Psoas muscle (tissue), 8 donors: ENCODE results near the gene YPEL5. TPM values are rescaled to one million over a fixed set of nuclear protein-coding genes. Genes with fewer than 3 reads are reported as not detected.

ENCODE experiments used
- ATAC-seq, 4 donors: fragments of 200-7000 bp; cut with Tn5 transposase; one replicate each; pipeline ENCODE4 v1.9.1; 2020; ENCODE audit warnings: moderate library complexity in 3 of 4, mild to moderate bottlenecking in 2 of 4
- DNase-seq, 2 donors: peaks; one replicate each; pipeline ENCODE4 v3.0.0-alpha.2; 2020
- H3K27ac ChIP-seq: fragments of 200-600 bp; one replicate; pipeline ENCODE4 v1.8.0; 2022
- H3K27me3 ChIP-seq, 3 donors: fragments of 200-600 bp in 1 of 3; one replicate each; pipeline versions ENCODE4 v1.6.1 to v1.8.0; 2013 to 2022; ENCODE audit warnings: low read length in 2 of 3, mild to moderate bottlenecking in 2 of 3, moderate library complexity in 1 of 3; ENCODE audit not compliant: insufficient read depth in 3 of 3
- H3K36me3 ChIP-seq, 2 donors: fragments of 200-600 bp in 1 of 2; one replicate each; pipeline versions ENCODE4 v1.6.1 to v1.8.0; 2013 to 2022; ENCODE audit warnings: low read depth in 1 of 2, mild to moderate bottlenecking in 1 of 2, moderate library complexity in 1 of 2; ENCODE audit not compliant: insufficient read depth in 1 of 2
- H3K4me1 ChIP-seq: fragments of 200-600 bp; one replicate; pipeline ENCODE4 v1.8.0; 2022
- H3K4me3 ChIP-seq: fragments of 200-600 bp; one replicate; pipeline ENCODE4 v1.8.0; 2022; ENCODE audit warnings: mild to moderate bottlenecking
- H3K9me3 ChIP-seq: fragments of 200-600 bp; one replicate; pipeline ENCODE4 v1.8.0; 2022
- CTCF ChIP-seq: fragments of 200-600 bp; IDR thresholded peaks from one replicate; pipeline ENCODE4 v1.8.0; 2022; ENCODE audit warnings: antibody characterized with exemption
- WGBS, 3 donors: extraction: QIAGEN DNeasy Blood & Tissue Kit; methylation state at CpG; one replicate each; pipeline versions ENCODE4 v1.1.6 to v1.1.7; 2013; 5-methylcytosine and 5-hydroxymethylcytosine counted together
- intact Hi-C, 2 donors: fragments of 100-400 bp; cut with DNase I; formaldehyde crosslinking; loops; one replicate each; pipeline versions ENCODE4 v1.11.0 to v1.14.2; 2022
- polyA plus RNA-seq, 3 donors: library from polyadenylated mRNA; stranded (reverse); fragments of 200-250 nt; gene quantifications; one replicate each; pipeline ENCODE4 v1.2.3, GENCODE V29; 2013
- total RNA-seq, 4 donors: library from RNA; stranded (reverse); fragmentation: NEBNext Ultra II Directional in 2 of 4; extraction: Animal tissue kit (Norgen Biotek cat#: 25700) in 2 of 4; gene quantifications; one replicate each; pipeline versions ENCODE4 v1.2.1 to v1.2.4, GENCODE V29; 2021 to 2023
- donor health status: healthy with polysubstance abuse.
- donor health status: DM: no; HTN: no; CAD: no; lungs with moderate emphysema.
- donor health status: Bipolar disorder and iron deficiency.
- donor health status: healthy.
- donor health status: DM: yes; HTN: yes; CAD: no.
- donor health status: DM: no; HTN: no; CAD: no.
- donor health status: DM: no; HTN: no; CAD: no.
- donor health status: DM: yes; HTN: yes; CAD: no.

Gene YPEL5
- total and polyA plus RNA-seq, 7 donors: 23.2 to 98.0 (median 55.4) TPM

GRCh38 chr2:30105556-30105955 is 41.3 kb upstream of the YPEL5 start:
- H3K27ac ChIP-seq: no peak overlapping the region
- H3K4me3 ChIP-seq: no peak overlapping the region
- H3K9me3 ChIP-seq: no peaks in the 10 kb centered on the region
- peaks cover 0 to 10% (median 0%) of the 10 kb centered on the region in 3 donors for H3K27me3 ChIP-seq
- no peaks in the 10 kb centered on the region for H3K4me1 ChIP-seq
- 73 to 80% (median 77%) methylated on average over 2 of the region's 2 CpGs for WGBS, 3 donors
- DNase-seq (no peak), ATAC-seq (no peak)
- intact Hi-C loops: no loop called here
- H3K36me3 ChIP-seq: no peaks in the 10 kb centered on the region
- TF ChIP-seq CTCF: no peak

GRCh38 chr2:30106543-30106942 is 40.3 kb upstream of the YPEL5 start:
- 82 to 88% (median 84%) methylated on average over 9 of the region's 9 CpGs for WGBS, 3 donors
- Histone ChIP-seq H3K27me3 (peaks cover 0 to 3% (median 0%) of the 10 kb centered on the region in 3 donors), H3K36me3 (no peaks in the 10 kb centered on the region), H3K4me3 (no peak overlapping the region), H3K4me1 (no peaks in the 10 kb centered on the region), H3K9me3 (no peaks in the 10 kb centered on the region), H3K27ac (no peak overlapping the region)
- ATAC-seq: no peak
- TF ChIP-seq CTCF: no peak
- intact Hi-C loops: no loop called here
- DNase-seq: no peak

GRCh38 chr2:30108192-30108591 is 38.6 kb upstream of the YPEL5 start:
- WGBS, 3 donors: 72 to 84% (median 84%) methylated on average over 2 of the region's 2 CpGs
- ATAC-seq (no peak), DNase-seq (no peak)
- no peaks in the 10 kb centered on the region for H3K36me3 ChIP-seq
- H3K27ac ChIP-seq: no peak overlapping the region
- H3K27me3 ChIP-seq: peaks cover 0 to 3% (median 0%) of the 10 kb centered on the region in 3 donors
- H3K9me3 ChIP-seq: no peaks in the 10 kb centered on the region
- no peaks in the 10 kb centered on the region for H3K4me1 ChIP-seq
- intact Hi-C loops: no loop called here
- TF ChIP-seq CTCF: no peak
- no peak overlapping the region for H3K4me3 ChIP-seq

GRCh38 chr2:30108851-30109250 is 38.0 kb upstream of the YPEL5 start:
- WGBS, 3 donors: 72 to 82% (median 75%) methylated on average over 5 of the region's 5 CpGs
- Histone ChIP-seq H3K4me3 (no peak overlapping the region), H3K27me3 (peaks cover 0 to 3% (median 0%) of the 10 kb centered on the region in 3 donors), H3K9me3 (no peaks in the 10 kb centered on the region), H3K27ac (no peak overlapping the region), H3K36me3 (no peaks in the 10 kb centered on the region), H3K4me1 (no peaks in the 10 kb centered on the region)
- ATAC-seq (no peak), DNase-seq (no peak)
- no peak for TF ChIP-seq CTCF
- intact Hi-C loops: no loop called here

- no peak overlapping the region for H3K4me3 ChIP-seq
- ATAC-seq: no peak
Observed at GRCh38 chr2:30109856-30110255, 37.0 kb upstream of the YPEL5 start.

More at GRCh38 chr2:30109856-30110255, 37.0 kb upstream of the YPEL5 start:
- intact Hi-C loops: no loop called here
- H3K27me3 ChIP-seq: peaks cover 0 to 3% (median 0%) of the 10 kb centered on the region in 3 donors
- H3K9me3 ChIP-seq: no peaks in the 10 kb centered on the region
- H3K27ac ChIP-seq: no peak overlapping the region
- 68 to 72% (median 70%) methylated on average over 6 of the region's 6 CpGs for WGBS, 3 donors
- DNase-seq: no peak
- no peak for TF ChIP-seq CTCF
- no peaks in the 10 kb centered on the region for H3K4me1 ChIP-seq
- no peaks in the 10 kb centered on the region for H3K36me3 ChIP-seq
